ENCODE results near the gene RPN2. TPM values are rescaled to one million over a fixed set of nuclear protein-coding genes. Genes with fewer than 3 reads are reported as not detected.

The RPN2 gene
- total RNA-seq, 1 donor from 2014 or later: 84.7 TPM

GRCh38 chr20:37257530-37257929, 78.4 kb downstream of the RPN2 start:
- ATAC-seq: no peak
- no peak for DNase-seq
- intact Hi-C loops (cut with micrococcal nuclease): no loop called here

GRCh38 chr20:37257988-37258387, 78.9 kb downstream of the RPN2 start:
- intact Hi-C loops (cut with micrococcal nuclease): no loop called here
- ATAC-seq (no peak), DNase-seq (no peak)

- DNase-seq: no peak
- intact Hi-C loops (cut with micrococcal nuclease): no loop called here
- ATAC-seq: no peak
These were observed 79.9 kb downstream of the RPN2 start for GRCh38 chr20:37259031-37259430.

- ATAC-seq: no peak
- intact Hi-C loops (cut with micrococcal nuclease): no loop called here
- DNase-seq: no peak
These were observed 80.7 kb downstream of the RPN2 start for GRCh38 chr20:37259865-37260264.

- intact Hi-C loops (cut with micrococcal nuclease): no loop called here
- no peak for ATAC-seq
- no peak for DNase-seq
These were observed 81.8 kb downstream of the RPN2 start for GRCh38 chr20:37260923-37261322.

GRCh38 chr20:37261714-37262113, 82.6 kb downstream of the RPN2 start, which contains the start of gene GHRH:
TSS of gene GHRH (minus strand) at chr20:37261814. CDS start at chr20:37256889, 4,925 bp downstream.
- ATAC-seq: no peak
- intact Hi-C loops (cut with micrococcal nuclease): no loop called here
- DNase-seq: no peak

GRCh38 chr20:37262505-37262904, 83.4 kb downstream of the RPN2 start:
- intact Hi-C loops (cut with micrococcal nuclease): no loop called here
- DNase-seq (no peak), ATAC-seq (no peak)

GRCh38 chr20:37263686-37264085, 84.6 kb downstream of the RPN2 start:
- no peak for DNase-seq
- ATAC-seq: no peak
- intact Hi-C loops (cut with micrococcal nuclease): no loop called here

- no peak for ATAC-seq
- intact Hi-C loops (cut with micrococcal nuclease): no loop called here
- no peak for DNase-seq
These were observed 86.0 kb downstream of the RPN2 start for GRCh38 chr20:37265152-37265551.

GRCh38 chr20:37266940-37267666, 88.0 kb downstream of the RPN2 start:
- no peak for DNase-seq
- no peak for ATAC-seq
- intact Hi-C loops (cut with micrococcal nuclease): no loop called here

- intact Hi-C loops (cut with micrococcal nuclease): no loop called here
- no peak for DNase-seq
These were observed 88.7 kb downstream of the RPN2 start for GRCh38 chr20:37267667-37268313.

GRCh38 chr20:37270576-37271420, 91.7 kb downstream of the RPN2 start:
- intact Hi-C loops (cut with micrococcal nuclease): loop anchor here (5.0 kb wide), 1 partner anchor 262 kb away; no protein-coding TSS in a partner anchor
- DNase-seq (no peak), ATAC-seq (peak; percentile 60)

More at GRCh38 chr20:37267667-37268313, 88.7 kb downstream of the RPN2 start:
- no peak for ATAC-seq

GRCh38 chr20:37271421-37271768, 92.3 kb downstream of the RPN2 start:
- intact Hi-C loops (cut with micrococcal nuclease): loop anchor here (5.0 kb wide), 1 partner anchor 261 kb away; no protein-coding TSS in a partner anchor
- ATAC-seq: no peak
- no peak for DNase-seq

- no peak for ATAC-seq
- intact Hi-C loops (cut with micrococcal nuclease): loop anchor here (5.0 kb wide), 1 partner anchor 258 kb away; no protein-coding TSS in a partner anchor
These were observed 94.9 kb downstream of the RPN2 start for GRCh38 chr20:37273988-37274387.

GRCh38 chr20:37274851-37275524, 95.9 kb downstream of the RPN2 start:
- intact Hi-C loops (cut with micrococcal nuclease): loop anchor here (5.0 kb wide), 1 partner anchor 257 kb away; no protein-coding TSS in a partner anchor
- ATAC-seq (peak; percentile 22), DNase-seq (no peak)

More at GRCh38 chr20:37273988-37274387, 94.9 kb downstream of the RPN2 start:
- DNase-seq: no peak

GRCh38 chr20:37276494-37277252, 97.5 kb downstream of the RPN2 start:
- peak; percentile 91 for ATAC-seq
- DNase-seq: peak; percentile 60
- intact Hi-C loops (cut with micrococcal nuclease): no loop called here

- ATAC-seq: no peak
- intact Hi-C loops (cut with micrococcal nuclease): no loop called here
- no peak for DNase-seq
These were observed 98.1 kb downstream of the RPN2 start for GRCh38 chr20:37277253-37277593.

GRCh38 chr20:37278966-37279590, 99.9 kb downstream of the RPN2 start:
- ATAC-seq (no peak), DNase-seq (no peak)
- intact Hi-C loops (cut with micrococcal nuclease): no loop called here

Measured in left ventricle myocardium superior (tissue), 1 donor.